ENCODE measurements around the gene RBM33.

The RBM33 gene

DNA sequence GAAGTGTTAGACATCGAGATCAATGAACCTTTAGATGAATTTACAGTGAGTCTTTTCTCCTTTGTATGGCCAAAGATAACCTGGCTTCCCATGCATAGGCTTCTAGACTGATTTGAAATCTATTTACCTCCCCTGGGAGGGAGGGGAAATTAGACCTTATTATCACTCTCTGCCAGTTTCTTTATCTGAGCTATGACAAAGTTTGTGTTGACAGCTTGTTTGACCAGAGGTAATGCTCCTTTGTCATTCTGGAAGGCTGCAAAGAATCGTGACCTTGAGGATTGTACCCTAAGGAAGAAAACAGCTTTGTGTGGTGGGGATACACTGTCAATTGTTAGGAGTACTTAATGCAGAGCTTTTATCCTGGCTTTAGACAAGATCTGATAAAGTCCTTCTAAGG, 36.4 kb downstream of the RBM33 start:
- Histone ChIP-seq H3K9ac (ENCODE audit: low read length) (no peak overlapping the region), H4K91ac (ENCODE audit: low read length) (no peak overlapping the region), H3K9me3 (ENCODE audit: control insufficient read depth, low read length) (no peaks in the 10 kb centered on the region), H3K4me1 (ENCODE audit: control insufficient read depth, insufficient read depth, low read depth, low read length) (peaks cover 2% of the 10 kb centered on the region), H2BK15ac (ENCODE audit: low read depth, poor library complexity, severe bottlenecking) (no peak overlapping the region), H2BK12ac (ENCODE audit: low read length in 2 of 2) (no peak overlapping the region), H4K8ac (ENCODE audit: low read length) (no peak overlapping the region), H3K23ac (ENCODE audit: low read length in 2 of 2) (no peak overlapping the region), H3K27ac (ENCODE audit: low read length, poor library complexity, severe bottlenecking) (no peak overlapping the region), H3K18ac (ENCODE audit: low read depth in 1 of 2, low read length in 2 of 2) (no peak overlapping the region), H3K14ac (ENCODE audit: low read length in 2 of 2) (no peak overlapping the region), H2AK5ac (ENCODE audit: low read length, severe bottlenecking) (no peak overlapping the region), H3K4me2 (ENCODE audit: low read length, poor library complexity, severe bottlenecking) (no peak overlapping the region), H3K79me1 (replicated peaks; ENCODE audit: low read length, poor library complexity, severe bottlenecking) (peaks cover 18% of the 10 kb centered on the region), H3K36me3 (ENCODE audit: control insufficient read depth in 1 of 2, insufficient read depth in 2 of 2, low read depth in 1 of 2, low read length in 2 of 2) (peaks cover 8 to 66% of the 10 kb centered on the region in 2 experiments), H2AFZ (ENCODE audit: low read depth, low read length) (no peak overlapping the region), H3K4me3 (ENCODE audit: insufficient read depth in 1 of 2, low read depth in 1 of 2, low read length in 2 of 2) (no peak overlapping the region), H3K4ac (ENCODE audit: low read depth in 1 of 2, low read length in 2 of 2) (no peak overlapping the region), H2BK5ac (ENCODE audit: low read depth, low read length, poor library complexity, severe bottlenecking) (no peak overlapping the region), H3K27me3 (ENCODE audit: control insufficient read depth in 1 of 2, insufficient read depth in 1 of 2, low read length in 2 of 2) (no peaks in the 10 kb centered on the region), H2BK120ac (ENCODE audit: low read depth, low read length) (no peak overlapping the region)
- WGBS, result 100% methylated on average over 1 of the region's 2 CpGs
- DNase-seq, result no peak

DNA sequence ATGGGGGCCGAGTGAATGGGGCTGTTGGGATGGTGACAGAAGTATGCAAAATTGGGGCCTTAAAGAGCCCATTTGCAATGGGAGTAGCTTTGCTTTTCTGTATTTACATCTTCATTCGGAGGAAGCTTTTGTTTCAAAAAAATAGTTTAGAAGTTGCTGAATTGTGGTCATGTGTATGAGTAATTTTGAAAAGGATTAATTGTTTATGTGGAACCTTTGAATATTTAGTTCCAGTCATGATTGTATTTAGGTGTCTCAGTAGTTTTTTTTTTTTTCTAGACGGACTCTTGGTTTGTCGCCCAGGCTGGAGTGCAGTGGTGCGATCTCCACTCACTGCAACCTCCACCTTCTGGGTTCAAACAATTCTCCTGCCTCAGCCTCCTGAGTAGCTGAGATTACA, 37.2 kb downstream of the RBM33 start:
- no peak overlapping the region for H3K4ac ChIP-seq (ENCODE audit: low read depth in 1 of 2, low read length in 2 of 2)
- no peak overlapping the region for H2BK12ac ChIP-seq (ENCODE audit: low read length in 2 of 2)
- H2BK5ac ChIP-seq (ENCODE audit: low read depth, low read length, poor library complexity, severe bottlenecking), result no peak overlapping the region
- no peak overlapping the region for H3K23ac ChIP-seq (ENCODE audit: low read length in 2 of 2)
- H4K91ac ChIP-seq (ENCODE audit: low read length), result no peak overlapping the region
- no peak overlapping the region for H3K4me3 ChIP-seq (ENCODE audit: insufficient read depth in 1 of 2, low read depth in 1 of 2, low read length in 2 of 2)
- no peak overlapping the region for H3K9ac ChIP-seq (ENCODE audit: low read length)
- H3K27ac ChIP-seq (ENCODE audit: low read length, poor library complexity, severe bottlenecking), result no peak overlapping the region
- peaks cover 16% of the 10 kb centered on the region for H3K79me1 ChIP-seq (replicated peaks; ENCODE audit: low read length, poor library complexity, severe bottlenecking)
- H3K14ac ChIP-seq (ENCODE audit: low read length in 2 of 2), result no peak overlapping the region
- H2AK5ac ChIP-seq (ENCODE audit: low read length, severe bottlenecking), result no peak overlapping the region
- no peak overlapping the region for H4K8ac ChIP-seq (ENCODE audit: low read length)
- peaks cover 2% of the 10 kb centered on the region for H3K4me1 ChIP-seq (ENCODE audit: control insufficient read depth, insufficient read depth, low read depth, low read length)
- H3K4me2 ChIP-seq (ENCODE audit: low read length, poor library complexity, severe bottlenecking), result no peak overlapping the region
- no peak overlapping the region for H2BK120ac ChIP-seq (ENCODE audit: low read depth, low read length)
- H3K36me3 ChIP-seq (ENCODE audit: control insufficient read depth in 1 of 2, insufficient read depth in 2 of 2, low read depth in 1 of 2, low read length in 2 of 2), result peaks cover 8 to 62% of the 10 kb centered on the region in 2 experiments
- H2BK15ac ChIP-seq (ENCODE audit: low read depth, poor library complexity, severe bottlenecking), result no peak overlapping the region
- no peaks in the 10 kb centered on the region for H3K9me3 ChIP-seq (ENCODE audit: control insufficient read depth, low read length)
- H3K18ac ChIP-seq (ENCODE audit: low read depth in 1 of 2, low read length in 2 of 2), result no peak overlapping the region
- H2AFZ ChIP-seq (ENCODE audit: low read depth, low read length), result no peak overlapping the region
- no peak for DNase-seq
- 98% methylated on average over 3 of the region's 5 CpGs for WGBS
- no peaks in the 10 kb centered on the region for H3K27me3 ChIP-seq (ENCODE audit: control insufficient read depth in 1 of 2, insufficient read depth in 1 of 2, low read length in 2 of 2)

DNA sequence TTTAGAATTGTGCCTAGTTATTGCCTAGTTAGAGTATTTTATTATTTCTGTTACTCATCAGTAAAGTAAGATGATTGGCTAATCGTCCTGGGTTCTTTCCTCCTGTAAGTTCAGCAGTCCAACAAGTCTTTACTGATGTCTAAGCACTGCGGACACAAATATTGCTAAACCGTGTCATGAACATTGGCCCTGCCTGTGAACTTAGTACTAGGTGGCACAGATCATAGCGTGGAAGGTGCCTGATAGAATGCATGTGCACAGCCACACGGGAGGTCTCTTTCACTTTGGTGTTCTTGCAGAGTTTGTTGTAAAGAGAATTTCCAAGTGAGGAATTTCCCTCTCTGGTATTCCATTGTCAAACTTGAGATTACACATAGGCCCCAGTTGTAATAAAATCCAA, 38.0 kb downstream of the RBM33 start:
- Histone ChIP-seq H3K14ac (ENCODE audit: low read length in 2 of 2) (no peak overlapping the region), H2AK5ac (ENCODE audit: low read length, severe bottlenecking) (no peak overlapping the region), H3K27me3 (ENCODE audit: control insufficient read depth in 1 of 2, insufficient read depth in 1 of 2, low read length in 2 of 2) (no peaks in the 10 kb centered on the region), H3K9me3 (ENCODE audit: control insufficient read depth, low read length) (no peaks in the 10 kb centered on the region), H3K4me1 (ENCODE audit: control insufficient read depth, insufficient read depth, low read depth, low read length) (peaks cover 2% of the 10 kb centered on the region), H3K4ac (ENCODE audit: low read depth in 1 of 2, low read length in 2 of 2) (no peak overlapping the region), H3K27ac (ENCODE audit: low read length, poor library complexity, severe bottlenecking) (no peak overlapping the region), H2BK15ac (ENCODE audit: low read depth, poor library complexity, severe bottlenecking) (no peak overlapping the region), H3K79me1 (replicated peaks; ENCODE audit: low read length, poor library complexity, severe bottlenecking) (peaks cover 16% of the 10 kb centered on the region), H2BK12ac (ENCODE audit: low read length in 2 of 2) (no peak overlapping the region), H2BK5ac (ENCODE audit: low read depth, low read length, poor library complexity, severe bottlenecking) (no peak overlapping the region), H2BK120ac (ENCODE audit: low read depth, low read length) (no peak overlapping the region), H3K23ac (ENCODE audit: low read length in 2 of 2) (no peak overlapping the region), H3K4me2 (ENCODE audit: low read length, poor library complexity, severe bottlenecking) (no peak overlapping the region), H4K8ac (ENCODE audit: low read length) (no peak overlapping the region), H3K4me3 (ENCODE audit: insufficient read depth in 1 of 2, low read depth in 1 of 2, low read length in 2 of 2) (no peak overlapping the region), H4K91ac (ENCODE audit: low read length) (no peak overlapping the region), H3K36me3 (ENCODE audit: control insufficient read depth in 1 of 2, insufficient read depth in 2 of 2, low read depth in 1 of 2, low read length in 2 of 2) (peaks cover 8 to 62% of the 10 kb centered on the region in 2 experiments), H2AFZ (ENCODE audit: low read depth, low read length) (no peak overlapping the region), H3K18ac (ENCODE audit: low read depth in 1 of 2, low read length in 2 of 2) (no peak overlapping the region), H3K9ac (ENCODE audit: low read length) (no peak overlapping the region)
- 97% methylated on average over 5 of the region's 5 CpGs for WGBS
- no peak for DNase-seq

- 97% methylated on average over 5 of the region's 5 CpGs for WGBS
- Histone ChIP-seq H3K4ac (ENCODE audit: low read depth in 1 of 2, low read length in 2 of 2) (no peak overlapping the region), H3K23ac (ENCODE audit: low read length in 2 of 2) (no peak overlapping the region)
These were observed 38.6 kb downstream of the RBM33 start for GRCh38 chr7:155683098-155683497.

More at GRCh38 chr7:155683098-155683497, 38.6 kb downstream of the RBM33 start:
- no peak overlapping the region for H2BK5ac ChIP-seq (ENCODE audit: low read depth, low read length, poor library complexity, severe bottlenecking)
- H3K4me1 ChIP-seq (ENCODE audit: control insufficient read depth, insufficient read depth, low read depth, low read length), result peaks cover 2% of the 10 kb centered on the region
- H2BK120ac ChIP-seq (ENCODE audit: low read depth, low read length), result no peak overlapping the region
- H3K36me3 ChIP-seq (ENCODE audit: control insufficient read depth in 1 of 2, insufficient read depth in 2 of 2, low read depth in 1 of 2, low read length in 2 of 2), result peaks cover 8 to 62% of the 10 kb centered on the region in 2 experiments
- H2AK5ac ChIP-seq (ENCODE audit: low read length, severe bottlenecking), result no peak overlapping the region
- no peak overlapping the region for H3K18ac ChIP-seq (ENCODE audit: low read depth in 1 of 2, low read length in 2 of 2)
- no peaks in the 10 kb centered on the region for H3K9me3 ChIP-seq (ENCODE audit: control insufficient read depth, low read length)
- no peak overlapping the region for H3K4me3 ChIP-seq (ENCODE audit: insufficient read depth in 1 of 2, low read depth in 1 of 2, low read length in 2 of 2)
- no peak overlapping the region for H3K14ac ChIP-seq (ENCODE audit: low read length in 2 of 2)
- DNase-seq, result no peak
- H3K4me2 ChIP-seq (ENCODE audit: low read length, poor library complexity, severe bottlenecking), result no peak overlapping the region
- no peaks in the 10 kb centered on the region for H3K27me3 ChIP-seq (ENCODE audit: control insufficient read depth in 1 of 2, insufficient read depth in 1 of 2, low read length in 2 of 2)
- H2BK15ac ChIP-seq (ENCODE audit: low read depth, poor library complexity, severe bottlenecking), result no peak overlapping the region
- H3K79me1 ChIP-seq (replicated peaks; ENCODE audit: low read length, poor library complexity, severe bottlenecking), result peaks cover 16% of the 10 kb centered on the region
- H3K27ac ChIP-seq (ENCODE audit: low read length, poor library complexity, severe bottlenecking), result no peak overlapping the region
- no peak overlapping the region for H2BK12ac ChIP-seq (ENCODE audit: low read length in 2 of 2)
- no peak overlapping the region for H4K8ac ChIP-seq (ENCODE audit: low read length)
- no peak overlapping the region for H4K91ac ChIP-seq (ENCODE audit: low read length)
- H3K9ac ChIP-seq (ENCODE audit: low read length), result no peak overlapping the region
- H2AFZ ChIP-seq (ENCODE audit: low read depth, low read length), result no peak overlapping the region
